CD8-positive, alpha-beta memory T cell (primary cell): ENCODE results near the gene EPHX1. TPM values are rescaled to one million over a fixed set of nuclear protein-coding genes. Genes with fewer than 3 reads are reported as not detected.
A peak's percentile ranks its signal among the peaks of the same experiment; 100 is the strongest.

Experiments
- CTCF ChIA-PET: fragments of 350-600 bp; sonication (Branson Sonifier 250); formaldehyde crosslinking; loops from one replicate; lab custom pipeline; 2021; ENCODE audit warnings: antibody characterized with exemption; lab: Charles Lee
- POLR2A ChIA-PET: fragments of 350-600 bp; sonication (Branson Sonifier 250); formaldehyde crosslinking; loops from one replicate; lab custom pipeline; 2021; ENCODE audit warnings: antibody characterized with exemption; lab: Charles Lee
- DNase-seq, 5 donors: peaks; one replicate each; pipeline versions ENCODE4 v3.0.0 to v3.0.0-alpha.2; 2020 to 2022; ENCODE audit warnings: mixed read lengths in 1 of 5
- H3K27ac ChIP-seq: one replicate; pipeline ENCODE4 v1.7.0; 2013; ENCODE audit warnings: low read depth, mild to moderate bottlenecking, low read length, moderate library complexity
- H3K27me3 ChIP-seq: 2 replicates; pipeline ENCODE4 v1.7.0; 2013; ENCODE audit warnings: low read length, mild to moderate bottlenecking; ENCODE audit not compliant: insufficient read depth, poor library complexity, severe bottlenecking
- H3K36me3 ChIP-seq: 2 replicates; pipeline ENCODE4 v1.7.0; 2013; ENCODE audit warnings: mild to moderate bottlenecking, low read length, moderate library complexity; ENCODE audit not compliant: insufficient read depth
- H3K4me1 ChIP-seq: 2 replicates; pipeline ENCODE4 v1.7.0; 2013; ENCODE audit warnings: mild to moderate bottlenecking, low read length, moderate library complexity; ENCODE audit not compliant: insufficient read depth
- H3K4me3 ChIP-seq: 2 replicates; pipeline ENCODE4 v1.7.0; 2013; ENCODE audit warnings: mild to moderate bottlenecking, low read length
- H3K9me3 ChIP-seq: 2 replicates; pipeline ENCODE4 v1.7.0; 2013; ENCODE audit warnings: mild to moderate bottlenecking, low read length
- H3K27ac Mint-ChIP-seq, 8 donors: one replicate each; pipeline ENCODE4 v1.8.0; 2020 to 2021; ENCODE audit warnings: mixed read lengths in 8 of 8, mild to moderate bottlenecking in 6 of 8, inconsistent platforms in 3 of 8, moderate library complexity in 3 of 8
- H3K27me3 Mint-ChIP-seq, 2 donors: one replicate each; pipeline ENCODE4 v1.8.0; 2020 to 2021; ENCODE audit warnings: mixed read lengths in 2 of 2, mild to moderate bottlenecking in 1 of 2, moderate library complexity in 1 of 2
- H3K36me3 Mint-ChIP-seq, 3 donors: one replicate each; pipeline ENCODE4 v1.8.0; 2020 to 2021; ENCODE audit warnings: mixed read lengths in 3 of 3, inconsistent platforms in 1 of 3, mild to moderate bottlenecking in 1 of 3
- H3K4me1 Mint-ChIP-seq, 3 donors: one replicate each; pipeline ENCODE4 v1.8.0; 2020 to 2021; ENCODE audit warnings: mixed read lengths in 3 of 3, inconsistent platforms in 1 of 3, mild to moderate bottlenecking in 1 of 3
- H3K4me3 Mint-ChIP-seq, 7 donors: one replicate each; pipeline ENCODE4 v1.8.0; 2020 to 2021; ENCODE audit warnings: mixed read lengths in 7 of 7, mild to moderate bottlenecking in 6 of 7, moderate library complexity in 4 of 7, inconsistent platforms in 2 of 7
- H3K9me3 Mint-ChIP-seq, 5 donors: one replicate each; pipeline ENCODE4 v1.8.0; 2020 to 2022; ENCODE audit warnings: mixed read lengths in 5 of 5, mild to moderate bottlenecking in 3 of 5, moderate library complexity in 2 of 5, inconsistent platforms in 1 of 5
- polyA plus RNA-seq: library from polyadenylated mRNA; unstranded; fragments of 300-500 nt; fragmentation: Illumina TruSeq; gene quantifications from one replicate; pipeline ENCODE4 v1.2.3, GENCODE V29; 2021
- total RNA-seq, 2 experiments: library from RNA; stranded (reverse); gene quantifications; one replicate each; pipeline ENCODE4 v1.2.3, GENCODE V29; 2021

The EPHX1 gene
- total and polyA plus RNA-seq, 3 experiments from 2014 or later, result 1.8 to 3.0 (median 2.2) TPM

GRCh38 chr1:225847610-225848009 lies 37.7 kb downstream of the EPHX1 start:
- Mint-ChIP-seq H3K27ac (peak overlapping the region; percentile 84 to 99 (median 95)), H3K9me3 (no peaks in the 10 kb centered on the region), H3K4me1 (peaks cover 54 to 80% (median 75%) of the 10 kb centered on the region in 3 donors), H3K36me3 (peaks cover 4 to 61% (median 12%) of the 10 kb centered on the region in 3 donors), H3K4me3 (peak overlapping the region in 5 of 7 donors; percentile 73 to 89 (median 79)), H3K27me3 (no peaks in the 10 kb centered on the region)
- Histone ChIP-seq H3K27me3 (no peaks in the 10 kb centered on the region), H3K9me3 (no peaks in the 10 kb centered on the region), H3K27ac (no peak overlapping the region), H3K36me3 (peaks cover 19% of the 10 kb centered on the region), H3K4me3 (no peak overlapping the region), H3K4me1 (peaks cover 49% of the 10 kb centered on the region)
- ChIA-PET POLR2A (interaction anchor here (1.0 kb wide), 1 partner anchor 70 kb away, joined by 3 read pairs; the partner anchor contains the start of gene SRP9), CTCF (interaction anchor here (1.0 to 3.0 kb wide), 5 partner anchors 8 to 372 kb away, joined by 3 to 14 read pairs (median 4); partner anchors contain the start of gene SRP9)
- no peak for DNase-seq

GRCh38 chr1:225848030-225848955 lies 38.4 kb downstream of the EPHX1 start:
- Mint-ChIP-seq H3K36me3 (peaks cover 4 to 68% (median 13%) of the 10 kb centered on the region in 3 donors), H3K9me3 (no peaks in the 10 kb centered on the region), H3K4me1 (peaks cover 56 to 82% (median 76%) of the 10 kb centered on the region in 3 donors), H3K4me3 (peak overlapping the region; percentile 26 to 89 (median 79)), H3K27me3 (no peaks in the 10 kb centered on the region), H3K27ac (peak overlapping the region; percentile 84 to 99 (median 95))
- H3K4me3 ChIP-seq, result no peak overlapping the region
- CTCF ChIA-PET, result interaction anchor here (1.0 to 3.0 kb wide), 5 partner anchors 8 to 373 kb away, joined by 3 to 14 read pairs (median 4); partner anchors contain the start of gene SRP9
- H3K9me3 ChIP-seq, result no peaks in the 10 kb centered on the region
- H3K4me1 ChIP-seq, result peaks cover 55% of the 10 kb centered on the region
- H3K36me3 ChIP-seq, result peaks cover 26% of the 10 kb centered on the region
- peak in 4 of 5 donors; percentile 26 to 70 (median 60) for DNase-seq
- no peak overlapping the region for H3K27ac ChIP-seq
- H3K27me3 ChIP-seq, result no peaks in the 10 kb centered on the region
- POLR2A ChIA-PET, result interaction anchor here (0.6 to 2.2 kb wide), 3 partner anchors 62 to 76 kb away, joined by 3 to 7 read pairs (median 3); partner anchors contain the start of genes PYCR2 and SRP9

GRCh38 chr1:225849925-225850324 lies 40.0 kb downstream of the EPHX1 start:
- DNase-seq, result peak; percentile 37 to 75 (median 49)
- Mint-ChIP-seq H3K27ac (peak overlapping the region; percentile 83 to 95 (median 90)), H3K9me3 (no peaks in the 10 kb centered on the region), H3K27me3 (no peaks in the 10 kb centered on the region), H3K36me3 (peaks cover 11 to 84% (median 19%) of the 10 kb centered on the region in 3 donors), H3K4me3 (peak overlapping the region in 6 of 7 donors; percentile 22 to 83 (median 66)), H3K4me1 (peaks cover 66 to 86% (median 80%) of the 10 kb centered on the region in 3 donors)
- H3K27me3 ChIP-seq, result no peaks in the 10 kb centered on the region
- POLR2A ChIA-PET, result interaction anchor here (0.6 to 2.2 kb wide), 4 partner anchors 9 to 74 kb away, joined by 3 to 7 read pairs (median 6); partner anchors contain the start of genes PYCR2 and TMEM63A
- H3K36me3 ChIP-seq, result peaks cover 42% of the 10 kb centered on the region
- H3K4me3 ChIP-seq, result no peak overlapping the region
- CTCF ChIA-PET, result interaction anchor here (1.1 to 3.0 kb wide), 3 partner anchors 60 to 72 kb away, joined by 3 to 14 read pairs (median 11); partner anchors contain the start of gene SRP9
- H3K4me1 ChIP-seq, result peaks cover 55% of the 10 kb centered on the region
- no peaks in the 10 kb centered on the region for H3K9me3 ChIP-seq
- no peak overlapping the region for H3K27ac ChIP-seq

- H3K4me1 Mint-ChIP-seq, result peaks cover 69 to 90% (median 83%) of the 10 kb centered on the region in 3 donors
- no peaks in the 10 kb centered on the region for H3K9me3 Mint-ChIP-seq
- Histone ChIP-seq H3K4me3 (no peak overlapping the region), H3K27me3 (no peaks in the 10 kb centered on the region), H3K4me1 (peaks cover 55% of the 10 kb centered on the region), H3K27ac (no peak overlapping the region), H3K36me3 (peaks cover 44% of the 10 kb centered on the region), H3K9me3 (no peaks in the 10 kb centered on the region)
- H3K27me3 Mint-ChIP-seq, result no peaks in the 10 kb centered on the region
- peak overlapping the region; percentile 54 to 95 (median 90) for H3K27ac Mint-ChIP-seq
- H3K36me3 Mint-ChIP-seq, result peaks cover 11 to 87% (median 22%) of the 10 kb centered on the region in 3 donors
- no peak for DNase-seq
- POLR2A ChIA-PET, result interaction anchor here (1.0 to 2.2 kb wide), 3 partner anchors 10 to 74 kb away, joined by 3 to 7 read pairs (median 6); partner anchors contain the start of genes PYCR2 and TMEM63A
- CTCF ChIA-PET, result interaction anchor here (2.0 to 3.0 kb wide), 2 partner anchors 61 to 72 kb away, joined by 11 to 14 read pairs; partner anchors contain the start of gene SRP9
- peak overlapping the region in 5 of 7 donors; percentile 22 to 83 (median 66) for H3K4me3 Mint-ChIP-seq
Observed at GRCh38 chr1:225850370-225850769, 40.4 kb downstream of the EPHX1 start.

GRCh38 chr1:225851805-225852204 lies 41.9 kb downstream of the EPHX1 start:
- Mint-ChIP-seq H3K27me3 (no peaks in the 10 kb centered on the region), H3K4me3 (peak overlapping the region in 5 of 7 donors; percentile 25 to 80 (median 47)), H3K9me3 (no peaks in the 10 kb centered on the region), H3K4me1 (peaks cover 72 to 89% (median 83%) of the 10 kb centered on the region in 3 donors), H3K36me3 (peaks cover 11 to 90% (median 25%) of the 10 kb centered on the region in 3 donors), H3K27ac (peak overlapping the region; percentile 40 to 94 (median 81))
- Histone ChIP-seq H3K36me3 (peaks cover 48% of the 10 kb centered on the region), H3K4me3 (no peak overlapping the region), H3K4me1 (peaks cover 55% of the 10 kb centered on the region), H3K9me3 (no peaks in the 10 kb centered on the region), H3K27me3 (no peaks in the 10 kb centered on the region), H3K27ac (no peak overlapping the region)
- DNase-seq, result peak in 1 of 5 donors; percentile 42
- POLR2A ChIA-PET, result interaction anchor here (0.8 to 1.0 kb wide), 3 partner anchors 15 to 74 kb away, joined by 3 to 4 read pairs (median 3); partner anchors contain the start of gene SRP9
- CTCF ChIA-PET, result interaction anchor here (0.9 to 2.4 kb wide), 5 partner anchors 13 to 377 kb away, joined by 3 to 6 read pairs (median 4); no protein-coding TSS in a partner anchor

GRCh38 chr1:225852413-225853124 lies 42.6 kb downstream of the EPHX1 start:
- no peaks in the 10 kb centered on the region for H3K27me3 ChIP-seq
- ChIA-PET POLR2A (interaction anchor here (1.0 kb wide), 1 partner anchor 75 kb away, joined by 3 read pairs; the partner anchor contains the start of gene SRP9), CTCF (interaction anchor here (0.9 to 2.4 kb wide), 5 partner anchors 12 to 378 kb away, joined by 3 to 6 read pairs (median 4); no protein-coding TSS in a partner anchor)
- peak overlapping the region in 4 of 7 donors; percentile 11 to 54 (median 34) for H3K4me3 Mint-ChIP-seq
- DNase-seq, result no peak
- peaks cover 69 to 82% (median 77%) of the 10 kb centered on the region in 3 donors for H3K4me1 Mint-ChIP-seq
- peaks cover 51% of the 10 kb centered on the region for H3K36me3 ChIP-seq
- no peak overlapping the region for H3K27ac ChIP-seq
- no peak overlapping the region for H3K4me3 ChIP-seq
- H3K9me3 ChIP-seq, result no peaks in the 10 kb centered on the region
- peaks cover 11 to 89% (median 25%) of the 10 kb centered on the region in 3 donors for H3K36me3 Mint-ChIP-seq
- no peaks in the 10 kb centered on the region for H3K27me3 Mint-ChIP-seq
- H3K4me1 ChIP-seq, result peaks cover 52% of the 10 kb centered on the region
- peak overlapping the region; percentile 69 to 94 (median 84) for H3K27ac Mint-ChIP-seq
- H3K9me3 Mint-ChIP-seq, result no peaks in the 10 kb centered on the region

GRCh38 chr1:225853441-225853840 lies 43.5 kb downstream of the EPHX1 start:
- ChIA-PET POLR2A (no interaction called here), CTCF (interaction anchor here (0.7 to 2.4 kb wide), 3 partner anchors 8 to 58 kb away, joined by 3 to 6 read pairs (median 4); no protein-coding TSS in a partner anchor)
- Histone ChIP-seq H3K27ac (no peak overlapping the region), H3K27me3 (no peaks in the 10 kb centered on the region), H3K4me1 (peaks cover 43% of the 10 kb centered on the region), H3K36me3 (peaks cover 57% of the 10 kb centered on the region), H3K4me3 (no peak overlapping the region), H3K9me3 (no peaks in the 10 kb centered on the region)
- DNase-seq, result no peak
- Mint-ChIP-seq H3K27me3 (no peaks in the 10 kb centered on the region), H3K27ac (peak overlapping the region in 4 of 8 donors; percentile 66 to 96 (median 77)), H3K36me3 (peaks cover 11 to 88% (median 24%) of the 10 kb centered on the region in 3 donors), H3K4me3 (no peak overlapping the region), H3K9me3 (no peaks in the 10 kb centered on the region), H3K4me1 (peaks cover 60 to 77% (median 74%) of the 10 kb centered on the region in 3 donors)
